Measurements from ENCODE around the gene TCF4. TPM values are rescaled to one million over a fixed set of nuclear protein-coding genes. Genes with fewer than 3 reads are reported as not detected.

TCF4 gene
- total RNA-seq, 1 donor from 2014 or later, result 204 TPM

Small RNA genes lying within 50 kb of the gene (microRNA-seq; reads per million reads assigned to microRNA genes)
- gene MIR4529, result not detected

Data from sciatic nerve (tissue), 1 donor.